WTC11 (cell line): ENCODE measurements around the gene RPL18.

Experiments
- AR ChIP-seq: fragments of 250-450 bp; sonication (Bioruptor Pico); IDR thresholded peaks from 2 replicates; pipeline ENCODE4 v1.9.0; 2021; ENCODE audit warnings: mild to moderate bottlenecking
- ATF3 ChIP-seq: sonication (generic); formaldehyde crosslinking; conservative IDR thresholded peaks from 2 replicates; pipeline ENCODE4 v1.8.1; 2022; ENCODE audit warnings: mild to moderate bottlenecking, missing genetic modification reagents
- CTCF ChIP-seq: fragments of 200-600 bp; IDR thresholded peaks from 2 replicates; pipeline ENCODE4 v1.8.0; 2022; ENCODE audit warnings: antibody characterized with exemption
- MAX ChIP-seq: sonication (generic); formaldehyde crosslinking; IDR thresholded peaks from 2 replicates; pipeline ENCODE4 v1.8.0; 2022; ENCODE audit warnings: mild to moderate bottlenecking, missing genetic modification reagents
- RORB ChIP-seq: fragments of 250-450 bp; sonication (Bioruptor Pico); IDR thresholded peaks from 2 replicates; pipeline ENCODE4 v1.9.0; 2021; ENCODE audit warnings: mild to moderate bottlenecking
- SP1 ChIP-seq: sonication (generic); formaldehyde crosslinking; conservative IDR thresholded peaks from 2 replicates; pipeline ENCODE4 v1.8.1; 2022; ENCODE audit warnings: missing genetic modification reagents

GRCh38 chr19:48663667-48664066, 44.7 kb upstream of the RPL18 start:
- no peak for TF ChIP-seq MAX (CRISPR knock-in tag)
- no peak for TF ChIP-seq CTCF
- no peak for TF ChIP-seq ATF3 (CRISPR knock-in tag)
- TF ChIP-seq SP1 (CRISPR knock-in tag): no peak
- TF ChIP-seq RORB (CRISPR knock-in tag): no peak
- TF ChIP-seq AR (CRISPR knock-in tag): no peak
